HT1080 (cell line): ENCODE measurements around the gene GAL3ST2. TPM values are rescaled to one million over a fixed set of nuclear protein-coding genes. Genes with fewer than 3 reads are reported as not detected.
A peak's percentile ranks its signal among the peaks of the same experiment; 100 is the strongest.
"Not testable (repeated sequence)": the region's sequence is repeated elsewhere in the genome, so short reads cannot be mapped to it uniquely, and the experiment has no call there.

Source experiments
- DNase-seq: peaks from one replicate; pipeline ENCODE4 v3.0.0-alpha.2; 2015; ENCODE audit warnings: low read depth
- polyA plus RNA-seq, 2 experiments: library from polyadenylated mRNA; depleted of rRNA; stranded (reverse); fragments of >200 nt; gene quantifications; 2 replicates each; pipeline ENCODE4 v1.2.3, GENCODE V29; 2015
- total RNA-seq: library from RNA; depleted of rRNA; stranded (reverse); fragments of >200 nt; shearing (Covaris generic); gene quantifications from 2 replicates; pipeline ENCODE4 v1.2.3, GENCODE V29; 2014; rRNA removed

Gene GAL3ST2
- total RNA-seq: not detected in 2 replicates
- polyA plus RNA-seq (2015; cell fraction: cytosol; rRNA removed): 0.19 TPM in 1 of 2 replicates, not detected in the other
- 0.22 and 0.59 TPM in 2 replicates for polyA plus RNA-seq (2015; cell fraction: nucleus; rRNA removed)

GRCh38 chr2:241776336-241777169, at the start of gene GAL3ST2:
Gene GAL3ST2, plus strand, starts transcription at chr2:241776822. Its CDS starts 134 bp downstream, at chr2:241776956.
- DNase-seq: no peak

DNA sequence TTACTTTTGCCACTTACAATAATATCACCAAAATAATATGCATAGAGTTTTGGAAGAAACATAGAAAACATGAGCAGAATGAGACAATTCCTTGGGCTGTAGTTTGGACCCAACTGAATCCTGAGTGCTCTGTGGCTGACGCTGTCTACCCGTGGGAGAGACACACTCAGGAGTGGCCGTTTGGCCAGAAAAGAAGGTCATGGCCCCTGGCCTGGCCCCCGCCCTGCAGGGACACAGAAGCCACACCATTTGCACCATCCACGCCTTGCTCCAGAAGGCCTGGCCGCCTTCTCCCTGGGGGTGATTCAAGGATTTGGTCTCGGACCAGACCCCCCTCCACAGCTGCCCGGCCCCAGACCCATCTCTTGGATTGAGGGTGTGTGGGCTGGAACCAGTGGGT, 48.6 kb upstream of the GAL3ST2 start:
- DNase-seq: no peak

DNA sequence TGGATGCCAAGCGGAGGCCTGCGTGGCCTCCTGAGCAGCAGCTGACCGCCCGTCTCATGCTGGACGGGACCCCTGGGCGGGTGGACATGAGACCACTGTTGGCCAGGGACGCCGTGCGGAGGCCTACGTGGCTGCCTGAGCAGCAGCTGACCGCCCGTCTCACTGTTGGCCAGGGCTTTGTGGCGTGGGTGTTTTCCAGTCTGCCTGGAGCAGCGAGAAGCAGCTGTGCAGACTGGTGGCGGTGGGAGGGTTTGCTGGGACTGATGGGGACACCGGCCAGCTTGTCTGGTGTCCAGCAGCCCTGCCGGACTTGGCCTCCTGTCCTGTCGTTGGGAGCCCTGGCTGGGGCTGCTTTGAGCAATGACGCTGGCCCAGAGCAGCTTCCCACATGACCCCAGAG, 48.0 kb upstream of the GAL3ST2 start:
- no peak for DNase-seq

DNA sequence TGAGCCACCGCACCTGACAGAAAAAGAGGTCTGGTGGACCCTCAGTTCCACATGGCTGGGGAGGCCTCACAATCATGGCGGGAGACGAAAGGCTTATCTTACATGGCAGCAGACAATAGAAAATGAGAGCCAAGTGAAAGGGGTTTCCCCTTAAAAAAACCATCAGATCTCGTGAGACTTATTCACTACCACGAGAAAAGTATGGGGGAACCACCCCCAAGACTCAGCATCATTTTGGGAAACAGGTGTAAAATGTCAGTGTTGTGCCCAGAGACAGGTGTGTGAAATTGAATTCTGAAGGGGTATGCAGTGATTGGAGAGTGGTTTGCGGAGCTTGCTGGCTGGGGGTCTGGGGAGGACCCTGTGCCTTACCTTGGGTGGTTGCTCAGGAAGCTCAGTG, 46.8 kb upstream of the GAL3ST2 start:
- DNase-seq: no peak

- no peak for DNase-seq
These were observed 45.8 kb upstream of the GAL3ST2 start for GRCh38 chr2:241730671-241731293.

- peak; percentile 42 for DNase-seq
These were observed 44.0 kb upstream of the GAL3ST2 start for GRCh38 chr2:241732513-241733186.

DNA sequence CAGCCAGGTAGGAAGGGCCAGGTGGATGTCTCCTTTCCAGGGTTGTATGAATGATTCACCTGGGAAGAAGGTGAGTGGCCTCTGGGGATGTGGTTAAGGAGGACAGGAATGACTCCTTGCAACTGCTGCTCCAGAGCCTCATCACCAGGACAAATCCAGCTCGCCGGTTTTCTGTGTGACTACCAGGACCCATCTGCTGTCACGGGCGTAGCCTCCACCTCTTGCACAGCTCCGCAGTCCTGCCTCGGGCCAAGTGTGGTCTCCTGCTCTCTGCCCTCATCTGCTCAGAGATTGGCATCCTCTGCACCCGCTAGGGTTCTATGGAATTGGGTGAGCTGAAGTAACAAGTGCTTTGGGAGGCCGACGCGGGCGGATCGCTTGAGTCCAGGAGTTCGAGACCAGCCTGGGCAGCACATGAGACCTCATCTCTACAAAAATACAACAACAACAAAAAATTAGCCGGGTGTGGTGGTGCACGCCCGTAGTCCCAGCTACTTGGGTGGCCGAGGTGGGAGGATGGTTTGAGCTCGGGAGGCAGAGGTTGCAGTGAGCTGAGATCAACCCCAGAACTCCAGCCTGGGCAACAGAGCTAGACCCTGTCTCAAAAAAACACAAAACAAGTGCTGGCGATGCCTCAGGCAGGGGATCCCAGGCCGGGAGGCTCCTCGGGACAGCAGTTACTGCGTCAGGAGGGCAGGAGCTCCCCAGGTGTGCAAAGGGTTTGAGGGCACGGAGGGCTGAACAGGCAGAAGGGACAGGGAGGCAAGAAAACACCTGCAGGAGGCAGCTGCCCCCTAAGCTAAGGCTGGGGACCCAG, 43.0 kb upstream of the GAL3ST2 start:
- DNase-seq: no peak

DNA sequence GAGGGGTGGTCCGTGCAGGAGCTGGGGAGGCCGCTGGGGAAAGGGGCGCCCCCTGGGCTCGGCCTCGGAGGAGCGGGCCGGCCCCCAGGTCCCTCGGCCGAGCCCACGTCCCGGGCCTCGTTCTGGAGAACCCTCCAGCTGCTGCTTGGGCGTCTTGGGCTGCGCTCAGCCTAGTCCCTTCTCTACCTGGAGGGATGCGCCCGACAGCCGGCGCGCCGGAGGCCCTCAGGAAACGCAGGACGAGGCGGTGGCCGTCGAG, 42.5 kb upstream of the GAL3ST2 start:
- no peak for DNase-seq

DNA sequence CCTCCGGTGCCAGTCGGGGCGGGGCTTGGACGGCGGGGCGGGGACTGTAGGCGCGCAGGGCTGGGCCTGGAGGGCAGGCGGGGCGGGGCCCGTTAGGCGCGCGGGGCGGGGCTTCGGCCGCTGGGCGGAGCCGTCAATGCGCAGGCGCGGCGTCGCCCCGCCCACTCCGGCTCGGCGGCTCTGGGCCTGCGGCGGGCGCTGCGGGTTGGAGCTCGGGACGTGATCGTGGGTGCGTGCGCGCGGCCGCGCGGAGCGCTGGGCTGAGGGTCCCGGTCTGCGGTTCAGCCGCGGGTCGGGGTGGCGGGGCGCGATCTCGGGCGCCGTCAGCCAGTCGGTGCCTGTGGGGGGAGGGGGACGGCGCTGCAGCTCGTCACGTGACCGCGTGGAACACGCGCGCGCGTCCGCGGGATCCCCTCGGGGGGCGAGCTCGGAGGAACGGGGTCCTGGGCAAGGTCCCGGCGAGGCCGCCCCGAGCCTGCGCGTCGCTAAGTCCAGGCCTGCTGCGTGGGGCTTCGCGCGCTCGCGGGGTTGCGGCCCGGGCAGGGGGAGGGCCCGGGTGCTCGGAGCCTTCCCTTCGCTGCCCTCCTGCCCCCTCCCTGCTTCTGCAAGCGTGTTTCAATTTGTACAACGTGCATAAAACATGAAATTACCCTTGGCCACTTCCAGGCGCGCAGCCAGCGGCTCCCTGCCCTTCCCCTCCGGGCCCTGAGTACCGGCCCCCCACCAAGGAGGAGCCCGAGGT, 42.0 kb upstream of the GAL3ST2 start, which contains the start of gene D2HGDH:
D2HGDH (plus strand) TSS at position 164 of the 742 bp plus-strand sequence. CDS start 595 bp downstream, outside the sequence.
- peak; percentile 55 for DNase-seq

GRCh38 chr2:241736111-241736510, 40.5 kb upstream of the GAL3ST2 start:
- DNase-seq: no peak

- no peak for DNase-seq
These were observed 38.5 kb upstream of the GAL3ST2 start for GRCh38 chr2:241738040-241738686.

- no peak for DNase-seq
These were observed 37.4 kb upstream of the GAL3ST2 start for GRCh38 chr2:241739177-241739576.

- peak; percentile 27 for DNase-seq
These were observed 37.0 kb upstream of the GAL3ST2 start for GRCh38 chr2:241739651-241740050.

GRCh38 chr2:241741016-241741415, 35.6 kb upstream of the GAL3ST2 start:
- peak; percentile 87 for DNase-seq

- DNase-seq: no peak
These were observed 34.2 kb upstream of the GAL3ST2 start for GRCh38 chr2:241742320-241742939.

- DNase-seq: not testable (repeated sequence)
These were observed 33.6 kb upstream of the GAL3ST2 start for GRCh38 chr2:241743008-241743407.

DNA sequence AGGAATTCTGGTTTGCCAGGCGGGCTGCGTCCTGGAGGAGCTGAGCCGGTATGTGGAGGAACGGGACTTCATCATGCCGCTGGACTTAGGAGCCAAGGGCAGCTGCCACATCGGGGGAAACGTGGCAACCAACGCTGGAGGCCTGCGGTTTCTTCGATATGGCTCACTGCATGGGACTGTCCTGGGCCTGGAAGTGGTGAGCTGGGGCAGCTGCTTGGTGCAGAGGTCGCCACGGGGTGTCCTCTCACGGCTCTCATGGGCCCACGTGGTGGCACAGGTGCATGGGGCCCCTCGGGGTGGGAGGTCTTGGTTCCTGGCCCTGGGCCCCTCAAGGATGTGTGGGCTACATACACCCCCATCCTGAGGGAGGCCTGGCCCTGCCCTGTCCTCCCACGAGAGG, 33.0 kb upstream of the GAL3ST2 start:
- DNase-seq: no peak

GRCh38 chr2:241744028-241744754, 32.4 kb upstream of the GAL3ST2 start:
- DNase-seq: no peak

GRCh38 chr2:241745276-241745675, 31.3 kb upstream of the GAL3ST2 start:
- DNase-seq: no peak
